Transverse colon (tissue), 4 donors: ENCODE results near the gene DECR2. TPM values are rescaled to one million over a fixed set of nuclear protein-coding genes. Genes with fewer than 3 reads are reported as not detected.
"Not testable (repeated sequence)": the region's sequence is repeated elsewhere in the genome, so short reads cannot be mapped to it uniquely, and the experiment has no call there.

ENCODE experiments used
- DNase-seq: peaks from one replicate; pipeline ENCODE4 v3.0.0-alpha.2; 2019
- H3K27ac ChIP-seq, 4 donors: fragments of 200-600 bp; sonication (generic); 2 replicates each; pipeline ENCODE4 v1.5.1; 2016 to 2018; ENCODE audit warnings: inconsistent platforms in 4 of 4
- H3K27me3 ChIP-seq: fragments of 200-600 bp; sonication (generic); 2 replicates; pipeline ENCODE4 v1.5.1; 2017; ENCODE audit warnings: inconsistent platforms
- H3K36me3 ChIP-seq, 4 donors: fragments of 200-600 bp; sonication (generic); 2 replicates each; pipeline ENCODE4 v1.5.1; 2017 to 2019; ENCODE audit warnings: inconsistent platforms in 4 of 4
- H3K4me1 ChIP-seq, 4 donors: fragments of 200-600 bp; sonication (generic); 2 replicates each; pipeline ENCODE4 v1.5.1; 2017 to 2020; ENCODE audit warnings: inconsistent platforms in 4 of 4
- H3K4me3 ChIP-seq, 4 donors: fragments of 200-600 bp; sonication (generic); 1 replicate in 1 of 4; 2 replicates in 3 of 4; pipeline versions ENCODE4 v1.5.1 to v1.6.1; 2017 to 2019; ENCODE audit warnings: inconsistent platforms in 4 of 4
- H3K9me3 ChIP-seq, 2 donors: fragments of 200-600 bp; sonication (generic); 2 replicates each; pipeline ENCODE4 v1.5.1; 2017 to 2019; ENCODE audit warnings: inconsistent platforms in 2 of 2
- CTCF ChIP-seq, 5 experiments: fragments of 200-600 bp in 3 of 5; fragments of 450-650 bp in 2 of 5; sonication (generic) in 3 of 5; IDR thresholded peaks; 1 replicate in 2 of 5; 2 replicates in 3 of 5; pipeline ENCODE4 v1.5.1; 2016 to 2017; ENCODE audit warnings: antibody characterized with exemption in 5 of 5, inconsistent platforms in 3 of 5, mild to moderate bottlenecking in 2 of 5, moderate library complexity in 1 of 5
- EP300 ChIP-seq: sonication (generic); formaldehyde crosslinking; IDR thresholded peaks from one replicate; pipeline ENCODE4 v1.6.1; 2017; ENCODE audit warnings: antibody characterized with exemption, low read depth
- POLR2A ChIP-seq: fragments of 450-650 bp; IDR thresholded peaks from one replicate; pipeline ENCODE4 v1.6.1; 2016; ENCODE audit warnings: antibody characterized with exemption, mild to moderate bottlenecking, moderate library complexity
- POLR2AphosphoS5 ChIP-seq, 3 donors: sonication (generic); formaldehyde crosslinking; IDR thresholded peaks; one replicate each; pipeline ENCODE4 v1.6.1; 2016; ENCODE audit warnings: antibody characterized with exemption in 3 of 3
- WGBS, 2 donors: methylation state at CpG; one replicate each; pipeline ENCODE4 v1.1.5; 2018; ENCODE audit warnings: low coverage in 1 of 2; 5-methylcytosine and 5-hydroxymethylcytosine counted together
- in situ Hi-C, 4 donors: fragments of 200-750 bp; cut with MboI; loops; one replicate each; pipeline versions ENCODE4 v1.15.0 to v1.15.1; 2017; ENCODE audit warnings: low sequenced_read_pairs in 3 of 4, low pct_ligation_motif_present in 1 of 4, low pct_unique_long_range_greater_than_20kb in 1 of 4
- intact Hi-C: fragments of 100-400 bp; cut with DNase I; formaldehyde crosslinking; loops from one replicate; pipeline ENCODE4 v1.15.1; 2023; ENCODE audit warnings: low total_unique reads
- total RNA-seq, 4 donors: library from RNA; depleted of rRNA; stranded (reverse); fragments of >200 nt; gene quantifications; one replicate each; pipeline ENCODE4 v1.1.0, GENCODE V29; 2016

DECR2 gene
- total RNA-seq, 4 donors from 2014 or later, result 65.7 to 148 (median 108) TPM

GRCh38 chr16:376817-377418 lies 24.8 kb upstream of the DECR2 start:
- Histone ChIP-seq H3K4me3 (no peak overlapping the region), H3K27me3 (no peaks in the 10 kb centered on the region), H3K27ac (no peak overlapping the region), H3K9me3 (no peaks in the 10 kb centered on the region), H3K36me3 (peaks cover 0 to 9% (median 4%) of the 10 kb centered on the region in 4 donors), H3K4me1 (peaks cover 12 to 26% (median 23%) of the 10 kb centered on the region in 4 donors)
- WGBS, 2 donors, result 90% methylated on average over 25 of the region's 26 CpGs; no CpG with 5 or more reads in 1 of the 2 donors
- DNase-seq, result no peak
- in situ Hi-C loops, result no loop called here
- TF ChIP-seq EP300 (no peak), CTCF (IDR thresholded peaks at IDR 0.05) (no peak), POLR2AphosphoS5 (IDR thresholded peaks at IDR 0.05) (no peak), POLR2A (no peak)
- intact Hi-C loops, result no loop called here

- Histone ChIP-seq H3K36me3 (peaks cover 0 to 9% (median 4%) of the 10 kb centered on the region in 4 donors), H3K4me3 (no peak overlapping the region), H3K27me3 (no peaks in the 10 kb centered on the region), H3K27ac (no peak overlapping the region), H3K9me3 (no peaks in the 10 kb centered on the region), H3K4me1 (peaks cover 12 to 26% (median 23%) of the 10 kb centered on the region in 4 donors)
- TF ChIP-seq POLR2A, result no peak
- no peak for TF ChIP-seq POLR2AphosphoS5 (IDR thresholded peaks at IDR 0.05)
- TF ChIP-seq CTCF (IDR thresholded peaks at IDR 0.05), result no peak
- no peak for TF ChIP-seq EP300
- DNase-seq, result no peak
- in situ Hi-C loops (no loop called here), intact Hi-C loops (no loop called here)
- WGBS, 2 donors, result 91% methylated on average over 30 of the region's 42 CpGs; no CpG with 5 or more reads in 1 of the 2 donors
Measured at GRCh38 chr16:377419-377951, 24.2 kb upstream of the DECR2 start.

- peak overlapping the region in 1 of 4 donors; percentile 49 for H3K27ac ChIP-seq
- H3K4me3 ChIP-seq, intact Hi-C loops, DNase-seq, H3K27me3 ChIP-seq, in situ Hi-C loops, H3K9me3 ChIP-seq, H3K36me3 ChIP-seq: not testable (repeated sequence)
- peaks cover 16 to 31% (median 29%) of the 10 kb centered on the region in 4 donors for H3K4me1 ChIP-seq
- 90 to 98% methylated on average over 8 to 26 of the region's 36 CpGs for WGBS, 2 donors
Measured at GRCh38 chr16:378113-378820, 23.4 kb upstream of the DECR2 start.

- Histone ChIP-seq H3K9me3 (no peaks in the 10 kb centered on the region), H3K4me3 (no peak overlapping the region), H3K27ac (peak overlapping the region in 2 of 4 donors; percentile 4 to 49), H3K4me1 (peaks cover 21 to 36% (median 32%) of the 10 kb centered on the region in 4 donors), H3K27me3 (no peaks in the 10 kb centered on the region), H3K36me3 (peaks cover 0 to 9% (median 4%) of the 10 kb centered on the region in 4 donors)
- DNase-seq, result no peak
- TF ChIP-seq POLR2A (no peak), CTCF (IDR thresholded peaks at IDR 0.05) (no peak), POLR2AphosphoS5 (IDR thresholded peaks at IDR 0.05) (no peak), EP300 (no peak)
- WGBS, 2 donors, result 63% methylated on average over 14 of the region's 14 CpGs; no CpG with 5 or more reads in 1 of the 2 donors
- intact Hi-C loops (no loop called here), in situ Hi-C loops (no loop called here)
Measured at GRCh38 chr16:378821-379182, 22.9 kb upstream of the DECR2 start.
